ENCODE data around the gene TFAP2B.

Gene TFAP2B

GRCh38 chr6:50818673-50819072 lies at the start of gene TFAP2B:
TSS of gene TFAP2B (plus strand) at chr6:50818871. CDS start at chr6:50818892, 21 bp downstream.
- DNase-seq (ENCODE audit: low spot score), result no peak

GRCh38 chr6:50778696-50779095 lies 40.0 kb upstream of the TFAP2B start:
- no peak for DNase-seq (ENCODE audit: low spot score)

- no peak for DNase-seq (ENCODE audit: low spot score)
Observed at GRCh38 chr6:50780382-50780781, 38.3 kb upstream of the TFAP2B start.

GRCh38 chr6:50785921-50786320 lies 32.8 kb upstream of the TFAP2B start:
- DNase-seq (ENCODE audit: low spot score), result no peak

GRCh38 chr6:50791900-50792508 lies 26.7 kb upstream of the TFAP2B start:
- DNase-seq (ENCODE audit: low spot score), result peak; percentile 66

GRCh38 chr6:50792771-50793170 lies 25.9 kb upstream of the TFAP2B start:
- DNase-seq (ENCODE audit: low spot score), result no peak

GRCh38 chr6:50795574-50795973 lies 23.1 kb upstream of the TFAP2B start:
- DNase-seq (ENCODE audit: low spot score), result no peak

- DNase-seq (ENCODE audit: low spot score), result no peak
Observed at GRCh38 chr6:50804283-50804682, 14.4 kb upstream of the TFAP2B start.

GRCh38 chr6:50807035-50807434 lies 11.6 kb upstream of the TFAP2B start:
- no peak for DNase-seq (ENCODE audit: low spot score)

- DNase-seq (ENCODE audit: low spot score), result peak; percentile 41
Observed at GRCh38 chr6:50815436-50816114, 3.1 kb upstream of the TFAP2B start.

- peak; percentile 71 for DNase-seq (ENCODE audit: low spot score)
Observed at GRCh38 chr6:50816115-50816675, 2.5 kb upstream of the TFAP2B start.

GRCh38 chr6:50816947-50817645 lies 1.6 kb upstream of the TFAP2B start:
- no peak for DNase-seq (ENCODE audit: low spot score)

GRCh38 chr6:50817646-50817950 lies 1.1 kb upstream of the TFAP2B start:
- DNase-seq (ENCODE audit: low spot score), result no peak

- no peak for DNase-seq (ENCODE audit: low spot score)
Observed at GRCh38 chr6:50818020-50818419, 651 bp upstream of the TFAP2B start.

- DNase-seq (ENCODE audit: low spot score), result peak; percentile 64
Observed at GRCh38 chr6:50819466-50819903, 814 bp downstream of the TFAP2B start.

- DNase-seq (ENCODE audit: low spot score), result no peak
Observed at GRCh38 chr6:50819904-50820868, 1.5 kb downstream of the TFAP2B start.

GRCh38 chr6:50820869-50821264 lies 2.2 kb downstream of the TFAP2B start:
- no peak for DNase-seq (ENCODE audit: low spot score)

- DNase-seq (ENCODE audit: low spot score), result no peak
Observed at GRCh38 chr6:50821441-50822077, 2.9 kb downstream of the TFAP2B start.

- no peak for DNase-seq (ENCODE audit: low spot score)
Observed at GRCh38 chr6:50822078-50822476, 3.4 kb downstream of the TFAP2B start.

- DNase-seq (ENCODE audit: low spot score), result no peak
Observed at GRCh38 chr6:50823094-50823920, 4.6 kb downstream of the TFAP2B start.

GRCh38 chr6:50824552-50824951 lies 5.9 kb downstream of the TFAP2B start:
- no peak for DNase-seq (ENCODE audit: low spot score)

Measured in GM03348 (cell line).